Left ventricle myocardium inferior (tissue), 1 donor: ENCODE data around the gene TK1. TPM values are rescaled to one million over a fixed set of nuclear protein-coding genes. Genes with fewer than 3 reads are reported as not detected.
A peak's percentile ranks its signal among the peaks of the same experiment; 100 is the strongest.

Experiments
- DNase-seq: peaks from one replicate; pipeline ENCODE4 v3.0.0-alpha.2; 2020
- H3K27ac ChIP-seq: fragments of 200-600 bp; replicated peaks from 2 replicates; pipeline ENCODE4 v1.8.0; 2021
- H3K27me3 ChIP-seq: fragments of 200-600 bp; 2 replicates; pipeline ENCODE4 v1.8.0; 2021; ENCODE audit warnings: low read depth
- H3K36me3 ChIP-seq: fragments of 200-600 bp; 2 replicates; pipeline ENCODE4 v1.8.0; 2021
- H3K4me1 ChIP-seq: fragments of 200-600 bp; 2 replicates; pipeline ENCODE4 v1.8.0; 2021
- H3K4me3 ChIP-seq: fragments of 200-600 bp; 2 replicates; pipeline ENCODE4 v1.8.0; 2021; ENCODE audit warnings: mild to moderate bottlenecking, moderate library complexity
- H3K9me3 ChIP-seq: fragments of 200-600 bp; replicated peaks from 2 replicates; pipeline ENCODE4 v1.8.0; 2021
- intact Hi-C: fragments of 100-400 bp; cut with micrococcal nuclease; formaldehyde crosslinking; loops from one replicate; pipeline ENCODE4 v1.11.0; 2022
- total RNA-seq: library from RNA; stranded (reverse); fragmentation: NEBNext Ultra II Directional; extraction: Animal tissue kit (Norgen Biotek cat#: 25700); gene quantifications from one replicate; pipeline ENCODE4 v1.2.1, GENCODE V29; 2021
- TF ChIP-seq, protein P1 (sequence below): fragments of 200-600 bp; IDR thresholded peaks from 2 replicates; pipeline ENCODE4 v1.8.0; 2021; ENCODE audit warnings: antibody characterized with exemption, mild to moderate bottlenecking, borderline replicate concordance
- donor health status: DM: no; HTN: yes; CAD: no; lungs with severe emphysema.

TK1 gene
- total RNA-seq, 1 donor from 2014 or later: 1.8 TPM

DNA sequence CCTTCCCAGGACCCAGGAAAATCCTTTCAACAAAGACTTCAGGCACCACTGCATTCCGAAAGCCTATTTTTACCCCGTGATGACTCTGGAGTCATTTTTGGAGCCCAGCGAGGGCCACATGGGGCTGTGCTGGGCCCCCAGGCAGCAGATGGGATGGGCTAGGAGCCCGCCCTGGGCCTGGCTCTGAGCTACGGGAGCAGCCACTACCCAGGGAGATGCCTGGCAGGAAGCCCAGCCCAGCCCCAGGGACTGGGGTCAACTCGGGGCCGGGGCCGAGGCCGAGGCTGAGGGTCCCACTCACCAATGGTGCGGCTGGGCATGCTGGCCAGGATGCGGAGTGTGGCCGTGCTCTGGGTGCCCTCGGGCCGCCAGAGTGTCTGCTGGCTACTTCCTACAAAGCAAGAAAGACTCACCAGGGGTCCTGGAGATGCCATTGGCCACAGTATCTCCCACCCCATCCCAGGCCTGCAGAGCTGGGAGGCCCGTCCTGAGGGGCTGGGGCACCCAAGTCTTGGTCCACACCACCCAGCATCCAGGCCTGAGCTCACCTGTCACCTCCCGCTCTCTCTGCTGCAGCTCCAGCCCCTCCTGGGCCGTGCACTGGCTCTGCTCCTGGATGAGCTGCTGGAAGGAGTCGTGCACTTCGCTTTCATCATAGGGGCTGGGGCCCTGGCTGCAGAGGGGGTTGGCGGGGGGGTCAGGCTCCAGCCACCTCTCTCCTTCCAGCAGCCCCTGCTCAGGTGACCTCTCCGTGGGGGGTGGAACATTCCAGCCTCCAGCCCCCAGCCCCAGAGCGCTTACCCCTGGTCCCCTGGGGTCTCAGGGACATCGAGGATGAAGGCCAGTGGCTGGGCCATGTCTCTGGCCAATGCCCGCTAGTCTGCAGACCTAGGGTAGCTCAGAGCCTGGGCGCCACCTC is 60.6 kb downstream of the TK1 start:
- Histone ChIP-seq H3K27me3 (no peaks in the 10 kb centered on the region), H3K36me3 (peaks cover 43% of the 10 kb centered on the region), H3K4me3 (peak overlapping the region; percentile 82), H3K4me1 (peaks cover 78% of the 10 kb centered on the region), H3K27ac (peak overlapping the region; percentile 93), H3K9me3 (no peaks in the 10 kb centered on the region)
- peak; percentile 62 for DNase-seq
- TF ChIP-seq, protein P1, sequence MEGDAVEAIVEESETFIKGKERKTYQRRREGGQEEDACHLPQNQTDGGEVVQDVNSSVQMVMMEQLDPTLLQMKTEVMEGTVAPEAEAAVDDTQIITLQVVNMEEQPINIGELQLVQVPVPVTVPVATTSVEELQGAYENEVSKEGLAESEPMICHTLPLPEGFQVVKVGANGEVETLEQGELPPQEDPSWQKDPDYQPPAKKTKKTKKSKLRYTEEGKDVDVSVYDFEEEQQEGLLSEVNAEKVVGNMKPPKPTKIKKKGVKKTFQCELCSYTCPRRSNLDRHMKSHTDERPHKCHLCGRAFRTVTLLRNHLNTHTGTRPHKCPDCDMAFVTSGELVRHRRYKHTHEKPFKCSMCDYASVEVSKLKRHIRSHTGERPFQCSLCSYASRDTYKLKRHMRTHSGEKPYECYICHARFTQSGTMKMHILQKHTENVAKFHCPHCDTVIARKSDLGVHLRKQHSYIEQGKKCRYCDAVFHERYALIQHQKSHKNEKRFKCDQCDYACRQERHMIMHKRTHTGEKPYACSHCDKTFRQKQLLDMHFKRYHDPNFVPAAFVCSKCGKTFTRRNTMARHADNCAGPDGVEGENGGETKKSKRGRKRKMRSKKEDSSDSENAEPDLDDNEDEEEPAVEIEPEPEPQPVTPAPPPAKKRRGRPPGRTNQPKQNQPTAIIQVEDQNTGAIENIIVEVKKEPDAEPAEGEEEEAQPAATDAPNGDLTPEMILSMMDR: no peak
- intact Hi-C loops: no loop called here

DNA sequence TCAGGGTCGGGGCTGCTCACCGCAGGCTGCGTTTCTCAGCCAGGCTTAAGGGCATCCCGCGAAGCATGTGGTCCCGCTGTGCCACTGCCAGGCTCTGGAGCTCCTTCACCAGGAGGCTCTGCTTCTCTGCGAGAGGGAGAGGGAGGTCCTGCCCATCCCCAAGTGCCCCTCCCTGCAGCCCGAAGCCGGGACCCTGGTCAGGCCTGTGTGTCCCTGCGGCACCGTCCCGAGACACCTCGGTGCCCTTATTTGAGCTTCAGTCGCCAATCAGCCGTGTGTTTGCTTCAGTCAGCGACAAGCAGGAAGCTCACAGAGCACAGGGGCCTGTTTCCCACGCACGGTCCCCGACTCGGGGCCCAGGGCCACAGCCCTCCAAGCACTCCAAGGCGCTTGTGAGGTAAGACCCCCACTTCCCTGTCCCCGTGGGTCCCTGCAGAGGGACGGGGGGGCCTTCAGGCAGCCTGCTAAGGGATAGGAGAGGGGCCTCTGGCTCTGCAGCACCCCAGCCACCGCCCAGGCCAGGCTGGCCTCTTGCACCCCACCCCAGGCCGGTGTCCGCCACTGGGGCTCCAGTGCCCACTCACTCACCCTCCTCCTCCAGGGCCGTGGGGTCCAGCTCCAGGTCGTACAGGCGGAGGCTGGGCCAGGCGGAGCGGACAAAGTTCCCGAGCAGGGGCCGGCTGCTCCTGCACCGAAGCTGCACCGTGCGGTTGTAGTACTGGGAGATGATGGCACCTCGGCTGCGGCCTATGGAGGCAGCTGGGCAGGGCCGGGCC is 61.5 kb downstream of the TK1 start:
- intact Hi-C loops: no loop called here
- TF ChIP-seq, protein P1: no peak
- Histone ChIP-seq H3K36me3 (peaks cover 52% of the 10 kb centered on the region), H3K4me3 (peak overlapping the region; percentile 82), H3K27ac (peak overlapping the region; percentile 93), H3K27me3 (no peaks in the 10 kb centered on the region), H3K4me1 (peaks cover 74% of the 10 kb centered on the region), H3K9me3 (no peaks in the 10 kb centered on the region)
- DNase-seq: no peak

DNA sequence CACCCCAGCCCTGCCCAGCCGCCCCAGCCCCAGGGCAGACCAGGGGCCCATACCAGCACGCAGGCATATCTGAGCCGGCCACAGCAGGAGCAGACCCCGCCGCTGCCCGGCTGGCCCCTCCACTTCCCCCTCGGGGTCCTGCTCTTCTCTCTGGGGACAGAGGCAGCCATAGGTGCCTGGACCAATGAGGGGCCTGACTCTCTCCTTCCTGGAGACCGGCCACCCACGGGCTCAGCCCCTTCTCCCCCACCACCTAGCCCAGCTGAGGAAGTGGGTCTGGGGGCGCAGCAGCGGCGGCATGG is 62.1 kb downstream of the TK1 start:
- Histone ChIP-seq H3K27ac (peak overlapping the region; percentile 93), H3K4me1 (peaks cover 68% of the 10 kb centered on the region), H3K36me3 (peaks cover 56% of the 10 kb centered on the region), H3K9me3 (no peaks in the 10 kb centered on the region), H3K4me3 (peak overlapping the region; percentile 82), H3K27me3 (no peaks in the 10 kb centered on the region)
- DNase-seq: no peak
- TF ChIP-seq, protein P1: no peak
- intact Hi-C loops: no loop called here

Other genes starting within 250 kb of the TK1 start
- 19.7 TPM for gene TNRC6C, start 228.3 kb downstream of the TK1 start, total RNA-seq
- gene TMC6, start 58.3 kb downstream of the TK1 start, total RNA-seq: 39.5 TPM
- gene TMC8, start 56.3 kb downstream of the TK1 start, total RNA-seq: 1.3 TPM
- gene C17orf99, start 40.7 kb downstream of the TK1 start, total RNA-seq: not detected
- gene SYNGR2, start 18.5 kb downstream of the TK1 start, total RNA-seq: 86.9 TPM
- 22.5 TPM for gene AFMID, start 310 bp upstream of the TK1 start, total RNA-seq
- 0.69 TPM for gene BIRC5, start 27.2 kb upstream of the TK1 start, total RNA-seq
- not detected for gene TMEM235, start 44.6 kb upstream of the TK1 start, total RNA-seq
- gene SOCS3, start 173.0 kb upstream of the TK1 start, total RNA-seq: 9.5 TPM
- 17.1 TPM for gene PGS1, start 191.6 kb upstream of the TK1 start, total RNA-seq